ENCODE data around the gene NKAIN1. TPM values are rescaled to one million over a fixed set of nuclear protein-coding genes. Genes with fewer than 3 reads are reported as not detected.

Gene NKAIN1
- total RNA-seq, 4 donors from 2014 or later, result 0.09 to 0.30 (median 0.12) TPM; not detected in 1

GRCh38 chr1:31207569-31207968, 32.1 kb downstream of the NKAIN1 start:
- Histone ChIP-seq H3K27me3 (no peaks in the 10 kb centered on the region), H3K9me3 (no peaks in the 10 kb centered on the region), H3K4me3 (no peak overlapping the region), H3K4me1 (no peaks in the 10 kb centered on the region), H3K27ac (no peak overlapping the region), H3K36me3 (no peaks in the 10 kb centered on the region)
- intact Hi-C loops (cut with DNase I), result no loop called here
- TF ChIP-seq POLR2A (IDR thresholded peaks at IDR 0.05), result no peak
- TF ChIP-seq, protein P1, sequence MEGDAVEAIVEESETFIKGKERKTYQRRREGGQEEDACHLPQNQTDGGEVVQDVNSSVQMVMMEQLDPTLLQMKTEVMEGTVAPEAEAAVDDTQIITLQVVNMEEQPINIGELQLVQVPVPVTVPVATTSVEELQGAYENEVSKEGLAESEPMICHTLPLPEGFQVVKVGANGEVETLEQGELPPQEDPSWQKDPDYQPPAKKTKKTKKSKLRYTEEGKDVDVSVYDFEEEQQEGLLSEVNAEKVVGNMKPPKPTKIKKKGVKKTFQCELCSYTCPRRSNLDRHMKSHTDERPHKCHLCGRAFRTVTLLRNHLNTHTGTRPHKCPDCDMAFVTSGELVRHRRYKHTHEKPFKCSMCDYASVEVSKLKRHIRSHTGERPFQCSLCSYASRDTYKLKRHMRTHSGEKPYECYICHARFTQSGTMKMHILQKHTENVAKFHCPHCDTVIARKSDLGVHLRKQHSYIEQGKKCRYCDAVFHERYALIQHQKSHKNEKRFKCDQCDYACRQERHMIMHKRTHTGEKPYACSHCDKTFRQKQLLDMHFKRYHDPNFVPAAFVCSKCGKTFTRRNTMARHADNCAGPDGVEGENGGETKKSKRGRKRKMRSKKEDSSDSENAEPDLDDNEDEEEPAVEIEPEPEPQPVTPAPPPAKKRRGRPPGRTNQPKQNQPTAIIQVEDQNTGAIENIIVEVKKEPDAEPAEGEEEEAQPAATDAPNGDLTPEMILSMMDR (IDR thresholded peaks at IDR 0.05), result no peak
- 73 to 96% methylated on average over 4 to 5 of the region's 5 CpGs for WGBS, 2 donors
- no peak for DNase-seq

DNA sequence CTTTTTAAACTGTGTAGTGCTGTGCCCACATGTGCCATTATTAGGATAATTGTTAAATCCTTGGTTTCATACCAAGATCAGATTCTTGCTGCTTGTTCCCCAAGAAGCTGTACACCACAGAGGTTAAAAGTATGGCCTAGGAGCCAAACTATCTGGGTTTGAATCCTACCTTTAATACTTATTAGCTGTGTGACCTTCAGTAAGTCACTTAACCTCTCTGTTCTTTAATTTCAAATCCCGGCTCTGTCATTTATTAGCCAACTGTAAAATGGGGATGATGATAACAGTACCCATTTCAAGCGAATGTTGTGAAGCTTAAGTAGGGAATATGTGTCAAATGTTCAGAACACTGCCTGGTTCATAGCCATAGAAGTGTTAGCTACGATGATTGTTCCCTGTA, 32.6 kb downstream of the NKAIN1 start:
- no peak for DNase-seq
- H3K27me3 ChIP-seq, result no peaks in the 10 kb centered on the region
- H3K36me3 ChIP-seq, result no peaks in the 10 kb centered on the region
- H3K27ac ChIP-seq, result no peak overlapping the region
- no peak overlapping the region for H3K4me3 ChIP-seq
- TF ChIP-seq, protein P1 (IDR thresholded peaks at IDR 0.05), result no peak
- TF ChIP-seq POLR2A (IDR thresholded peaks at IDR 0.05), result no peak
- H3K4me1 ChIP-seq, result no peaks in the 10 kb centered on the region
- intact Hi-C loops (cut with DNase I), result no loop called here
- H3K9me3 ChIP-seq, result no peaks in the 10 kb centered on the region
- 80 to 88% methylated on average over 3 of the region's 3 CpGs for WGBS, 2 donors

GRCh38 chr1:31203215-31203614, 36.5 kb downstream of the NKAIN1 start:
- Histone ChIP-seq H3K36me3 (no peaks in the 10 kb centered on the region), H3K27me3 (peaks cover 0 to 18% (median 0%) of the 10 kb centered on the region in 4 donors), H3K9me3 (no peaks in the 10 kb centered on the region), H3K4me3 (no peak overlapping the region), H3K27ac (no peak overlapping the region), H3K4me1 (no peaks in the 10 kb centered on the region)
- WGBS, 2 donors, result 71 to 72% methylated on average over 10 of the region's 10 CpGs
- no peak for DNase-seq
- TF ChIP-seq, protein P1 (IDR thresholded peaks at IDR 0.05), result no peak
- TF ChIP-seq POLR2A (IDR thresholded peaks at IDR 0.05), result no peak
- intact Hi-C loops (cut with DNase I), result no loop called here

GRCh38 chr1:31201931-31202360, 37.7 kb downstream of the NKAIN1 start:
- H3K4me3 ChIP-seq, result no peak overlapping the region
- no peaks in the 10 kb centered on the region for H3K4me1 ChIP-seq
- WGBS, 2 donors, result 72 to 79% methylated on average over 4 to 5 of the region's 5 CpGs
- H3K9me3 ChIP-seq, result no peaks in the 10 kb centered on the region
- no peak overlapping the region for H3K27ac ChIP-seq
- no peaks in the 10 kb centered on the region for H3K36me3 ChIP-seq
- DNase-seq, result no peak
- H3K27me3 ChIP-seq, result peaks cover 0 to 18% (median 0%) of the 10 kb centered on the region in 4 donors
- TF ChIP-seq POLR2A (IDR thresholded peaks at IDR 0.05), result no peak
- TF ChIP-seq, protein P1 (IDR thresholded peaks at IDR 0.05), result no peak
- intact Hi-C loops (cut with DNase I), result no loop called here

- Histone ChIP-seq H3K36me3 (no peaks in the 10 kb centered on the region), H3K27ac (no peak overlapping the region), H3K4me1 (no peaks in the 10 kb centered on the region), H3K9me3 (no peaks in the 10 kb centered on the region), H3K4me3 (no peak overlapping the region), H3K27me3 (peaks cover 0 to 20% (median 0%) of the 10 kb centered on the region in 4 donors)
- intact Hi-C loops (cut with DNase I), result no loop called here
- no peak for TF ChIP-seq POLR2A (IDR thresholded peaks at IDR 0.05)
- TF ChIP-seq, protein P1 (IDR thresholded peaks at IDR 0.05), result no peak
- WGBS, 2 donors, result 52 to 62% methylated on average over 21 to 22 of the region's 22 CpGs
- DNase-seq, result no peak
Observed at GRCh38 chr1:31199949-31200348, 39.7 kb downstream of the NKAIN1 start.

All from esophagus squamous epithelium (tissue), 5 donors.